HG03139 (cell line): ENCODE measurements around the gene PUS7L.

ENCODE experiments used
- ATAC-seq: cut with Tn5 transposase; IDR thresholded peaks from one replicate; pipeline ENCODE4 v1.9.1; 2021; ENCODE audit not compliant: unreplicated experiment

Gene PUS7L

GRCh38 chr12:43675048-43675904, 83.3 kb downstream of the PUS7L start:
- ATAC-seq = no peak

DNA sequence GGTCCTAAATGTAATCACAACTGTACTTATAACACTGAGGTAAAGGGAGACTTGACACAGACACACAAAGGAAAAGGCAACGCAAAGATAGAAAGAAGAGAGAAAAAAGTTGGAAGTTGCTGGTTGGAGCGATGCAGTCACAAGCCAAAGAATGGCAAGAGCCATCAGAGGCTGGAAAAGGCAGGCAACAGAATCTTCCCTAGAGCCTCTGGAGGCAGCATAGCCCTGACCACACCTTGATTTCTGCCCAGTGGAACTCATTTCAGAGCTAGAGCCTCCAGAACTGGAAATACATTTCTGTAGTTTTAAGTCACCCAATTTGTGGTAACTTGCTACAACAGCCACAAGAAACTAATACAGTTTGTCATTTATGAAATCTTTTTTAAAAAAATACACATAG, 89.2 kb downstream of the PUS7L start:
- no peak for ATAC-seq
